Measurements from ENCODE around the gene KLHDC9.
"Not testable (repeated sequence)": the region's sequence is repeated elsewhere in the genome, so short reads cannot be mapped to it uniquely, and the experiment has no call there.

Gene KLHDC9, protein sequence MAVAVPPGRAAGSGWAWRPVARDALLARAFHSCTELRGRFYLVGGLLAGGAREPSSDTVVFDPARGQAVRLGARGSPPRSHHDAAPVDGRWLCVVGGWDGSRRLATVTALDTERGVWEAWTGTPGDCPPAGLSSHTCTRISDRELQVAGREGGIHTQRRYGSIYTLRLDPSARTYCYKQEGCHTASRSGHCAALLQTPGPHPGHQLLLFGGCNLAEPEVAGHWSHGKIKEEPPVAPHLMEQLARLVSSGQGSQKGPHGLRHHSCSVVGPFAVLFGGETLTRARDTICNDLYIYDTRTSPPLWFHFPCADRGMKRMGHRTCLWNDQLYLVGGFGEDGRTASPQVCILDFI

DNA sequence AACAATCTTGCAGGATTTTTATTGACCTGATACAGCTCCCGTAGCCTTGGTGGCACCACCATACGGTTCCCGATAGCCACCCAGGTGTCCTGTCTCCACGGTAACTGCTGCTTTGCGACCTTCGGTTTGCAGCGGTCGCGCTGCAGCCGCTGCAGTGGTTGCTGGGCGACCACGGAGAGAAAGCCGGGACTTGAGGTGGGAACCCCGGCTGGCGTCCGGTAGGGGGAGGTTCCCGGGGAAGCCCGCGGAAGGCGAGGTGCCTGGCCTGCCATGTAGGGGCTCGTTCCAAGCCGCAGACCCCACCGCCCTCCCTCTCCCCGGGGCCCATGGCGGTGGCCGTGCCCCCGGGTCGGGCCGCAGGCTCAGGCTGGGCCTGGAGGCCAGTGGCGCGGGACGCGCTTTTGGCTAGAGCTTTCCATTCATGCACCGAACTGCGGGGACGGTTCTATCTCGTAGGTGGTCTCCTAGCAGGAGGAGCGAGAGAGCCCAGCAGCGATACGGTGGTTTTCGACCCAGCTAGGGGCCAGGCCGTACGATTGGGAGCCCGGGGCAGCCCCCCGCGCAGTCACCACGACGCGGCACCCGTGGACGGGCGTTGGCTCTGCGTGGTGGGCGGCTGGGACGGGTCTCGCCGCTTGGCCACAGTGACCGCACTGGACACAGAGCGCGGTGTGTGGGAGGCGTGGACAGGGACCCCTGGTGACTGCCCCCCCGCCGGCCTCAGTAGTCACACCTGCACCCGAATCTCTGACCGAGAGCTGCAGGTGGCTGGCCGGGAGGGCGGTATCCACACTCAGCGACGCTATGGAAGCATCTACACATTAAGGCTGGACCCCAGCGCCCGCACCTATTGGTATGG is at the start of gene KLHDC9:
TSS of gene KLHDC9 (plus strand) at position 152 of the 859 bp plus-strand sequence. CDS start at position 327, 175 bp downstream.
- peak in 50 of 56 donors; percentile 34 to 91 (median 74) for DNase-seq

DNA sequence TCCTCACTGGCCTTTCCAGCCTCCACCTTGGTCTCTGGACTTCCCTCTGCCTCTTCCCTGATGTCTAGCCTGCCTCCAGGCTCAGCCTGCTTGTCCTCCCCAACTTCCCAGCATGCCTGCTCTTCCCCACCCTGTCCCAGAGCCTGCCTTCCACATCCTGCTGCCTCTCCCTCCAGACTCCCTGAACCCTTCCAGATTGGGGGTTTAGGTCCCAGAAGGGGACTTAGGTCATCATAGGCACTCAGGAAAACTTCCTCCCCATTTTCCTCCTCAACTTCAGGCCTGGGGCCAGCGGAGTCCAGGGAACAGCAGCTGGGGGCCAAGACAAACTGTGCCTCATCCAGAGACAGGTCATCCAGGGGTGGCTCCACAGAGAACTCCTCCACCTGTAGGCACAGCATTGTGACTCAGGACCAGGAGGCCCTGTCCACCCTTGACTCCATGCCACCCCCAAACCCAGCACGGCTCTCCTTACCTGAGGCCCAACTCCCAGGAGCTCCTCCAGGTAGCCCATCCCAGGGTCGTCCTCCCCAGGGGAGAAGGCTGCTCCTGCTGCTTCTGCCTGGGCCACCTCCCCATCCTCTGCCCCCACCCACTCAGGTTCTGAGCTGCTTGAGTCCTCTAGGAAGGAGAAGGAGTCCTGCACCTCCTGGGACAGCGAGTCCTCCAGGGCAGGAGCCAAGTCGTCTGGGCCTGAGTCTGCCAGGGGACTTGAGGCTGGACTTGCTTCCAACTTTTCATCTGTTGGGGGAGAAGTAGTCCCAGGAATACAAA is 49.0 kb upstream of the KLHDC9 start:
- DNase-seq, result no peak

DNA sequence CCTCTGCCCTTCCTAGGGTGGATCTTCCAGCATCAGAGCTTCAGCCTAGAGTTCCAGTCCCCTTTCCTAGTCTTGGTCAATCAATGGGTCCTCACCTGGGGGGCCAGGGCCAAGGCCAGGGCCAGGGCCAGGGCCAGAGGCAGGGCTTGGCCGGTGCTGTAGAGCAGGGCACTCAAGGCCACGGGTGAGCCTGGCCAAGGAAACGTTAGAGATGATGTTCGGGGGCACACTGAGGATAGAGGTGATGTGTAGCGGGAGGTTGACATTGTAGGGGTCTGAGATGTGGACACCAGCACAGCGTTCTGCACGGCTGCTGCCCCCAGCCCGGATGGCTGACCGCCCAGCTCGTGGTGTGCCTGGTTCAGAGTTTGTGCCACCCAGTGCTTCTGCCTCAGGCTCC is 46.9 kb upstream of the KLHDC9 start:
- DNase-seq, result no peak

DNA sequence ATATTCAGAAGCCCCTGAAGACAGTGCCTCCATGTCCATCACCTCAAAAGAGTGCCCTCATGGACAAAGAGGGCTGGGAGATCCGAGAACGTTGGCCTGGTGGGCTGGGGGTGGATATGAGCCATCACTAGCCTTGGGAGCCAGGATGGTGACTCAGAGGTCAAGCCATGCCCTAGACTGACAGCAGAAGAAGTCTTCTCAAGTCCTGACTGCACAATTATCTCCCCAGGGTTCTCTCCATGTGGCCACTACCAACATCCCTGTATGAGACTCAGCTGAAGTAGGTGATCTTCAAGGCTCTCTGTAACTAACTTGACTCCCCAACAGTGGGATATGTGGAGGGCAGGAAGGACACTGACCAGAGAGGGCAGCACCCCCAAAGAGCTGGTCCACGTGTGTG is 45.3 kb upstream of the KLHDC9 start:
- DNase-seq, result no peak

DNA sequence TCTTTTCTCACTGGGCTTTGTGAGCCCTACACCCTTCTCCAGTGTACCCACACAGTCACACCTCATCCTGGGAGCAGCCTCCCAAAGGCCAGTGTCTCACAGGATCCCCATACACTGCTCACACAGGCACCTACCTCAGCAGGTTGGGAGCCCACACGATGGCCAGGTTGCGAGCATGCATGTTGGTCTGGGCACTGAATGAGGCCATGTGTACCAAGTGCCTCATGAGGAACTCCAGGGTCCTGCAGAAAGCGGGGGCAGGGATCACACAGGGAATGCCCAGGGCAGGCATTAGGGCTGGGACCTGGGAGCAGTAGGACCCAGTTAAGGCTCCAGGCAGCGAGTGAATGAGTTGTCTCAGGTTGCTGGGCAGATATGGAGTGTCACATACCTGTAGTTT is 43.9 kb upstream of the KLHDC9 start:
- no peak for DNase-seq

DNA sequence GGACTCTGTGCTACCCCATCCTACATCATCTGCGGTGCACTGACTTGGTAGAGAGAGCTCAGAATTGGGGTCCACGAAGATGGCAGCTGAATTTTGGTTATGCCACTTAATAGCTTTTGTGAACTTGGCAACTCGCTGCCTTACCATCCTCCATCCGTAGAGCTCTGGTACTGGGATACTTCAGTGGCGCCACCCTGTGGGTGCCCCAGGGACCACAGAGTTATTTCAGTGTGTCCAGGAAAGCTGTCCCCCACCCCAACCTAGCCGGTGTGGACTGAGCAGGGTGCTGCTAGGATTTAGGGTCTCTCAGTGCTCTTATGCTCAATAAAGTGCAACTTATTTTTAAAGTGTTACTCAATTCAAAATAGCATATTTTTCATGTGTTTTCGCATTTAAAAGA is 43.4 kb upstream of the KLHDC9 start:
- DNase-seq, result no peak

DNA sequence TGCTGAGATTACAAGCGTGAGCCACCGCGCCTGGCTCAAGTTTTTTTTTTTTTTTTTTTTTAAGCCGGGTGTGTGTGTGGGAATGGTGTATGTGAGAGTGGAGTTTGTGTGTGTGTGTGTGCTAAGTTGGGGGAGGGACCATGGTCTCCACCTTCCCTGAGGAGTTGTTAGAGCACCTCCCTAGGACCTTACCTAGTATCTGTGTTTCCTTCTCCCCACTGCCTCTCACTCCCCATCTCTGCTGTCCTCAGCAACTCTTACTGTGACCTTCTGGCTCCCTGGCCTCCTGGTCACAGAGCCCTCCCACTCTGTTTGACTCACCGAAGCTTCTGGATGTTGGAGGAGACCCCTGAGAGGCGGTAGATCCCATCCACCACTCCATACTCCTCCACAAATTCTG is 38.9 kb upstream of the KLHDC9 start:
- DNase-seq, result no peak

DNA sequence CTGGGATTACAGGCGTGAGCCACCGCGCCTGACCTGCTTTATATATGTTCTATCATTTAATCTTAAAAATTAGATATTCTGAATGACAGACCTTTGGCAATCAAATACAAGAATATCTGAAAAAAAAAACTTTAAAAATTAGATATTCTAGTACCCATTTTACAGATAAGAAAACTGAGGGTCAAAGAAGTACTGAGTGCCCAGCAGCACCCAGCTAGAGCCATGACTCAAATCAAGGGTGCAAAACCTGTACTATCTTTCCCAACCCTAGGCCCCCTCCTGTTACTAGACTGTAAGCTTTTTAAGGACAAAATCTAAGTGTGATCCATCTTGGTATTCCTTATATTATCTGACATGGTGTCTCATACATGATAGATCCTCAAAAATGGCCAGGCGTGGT is 36.7 kb upstream of the KLHDC9 start:
- DNase-seq, result no peak

DNA sequence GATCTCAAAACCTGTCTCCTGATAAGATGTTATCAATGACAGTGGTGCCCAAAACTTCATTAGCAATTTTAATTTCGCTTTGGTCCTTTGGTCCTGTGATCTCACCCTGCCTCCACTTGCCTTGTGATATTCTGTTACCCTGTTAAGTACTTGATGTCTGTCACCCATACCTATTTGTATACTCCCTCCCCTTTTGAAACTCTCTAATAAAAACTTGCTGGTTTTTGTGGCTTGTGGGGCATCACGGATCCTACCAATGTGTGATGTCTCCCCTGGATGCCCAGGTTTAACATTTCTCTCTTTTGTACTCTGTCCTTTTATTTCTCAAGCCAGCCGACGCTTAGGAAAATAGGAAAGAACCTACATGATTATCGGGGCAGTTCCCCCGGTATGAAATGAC is 34.2 kb upstream of the KLHDC9 start:
- not testable (repeated sequence) for DNase-seq

DNA sequence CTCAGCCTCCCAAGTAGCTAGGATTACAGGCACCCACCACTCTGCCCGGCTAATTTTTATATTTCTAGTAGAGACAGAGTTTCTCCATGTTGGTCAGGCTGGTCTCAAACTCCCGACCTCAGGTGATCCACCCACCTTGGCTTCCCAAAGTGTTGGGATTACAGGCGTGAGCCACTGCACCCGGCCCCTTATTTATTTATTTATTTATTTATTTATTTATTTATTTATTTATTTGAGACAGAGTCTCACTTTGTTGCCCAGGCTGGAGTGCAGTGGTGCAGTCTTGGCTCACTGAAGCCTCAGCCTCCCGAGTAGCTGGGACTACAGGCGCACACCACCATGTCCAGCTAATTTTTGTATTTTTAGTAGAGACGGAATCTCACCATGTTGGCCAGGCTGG is 32.5 kb upstream of the KLHDC9 start:
- not testable (repeated sequence) for DNase-seq

DNA sequence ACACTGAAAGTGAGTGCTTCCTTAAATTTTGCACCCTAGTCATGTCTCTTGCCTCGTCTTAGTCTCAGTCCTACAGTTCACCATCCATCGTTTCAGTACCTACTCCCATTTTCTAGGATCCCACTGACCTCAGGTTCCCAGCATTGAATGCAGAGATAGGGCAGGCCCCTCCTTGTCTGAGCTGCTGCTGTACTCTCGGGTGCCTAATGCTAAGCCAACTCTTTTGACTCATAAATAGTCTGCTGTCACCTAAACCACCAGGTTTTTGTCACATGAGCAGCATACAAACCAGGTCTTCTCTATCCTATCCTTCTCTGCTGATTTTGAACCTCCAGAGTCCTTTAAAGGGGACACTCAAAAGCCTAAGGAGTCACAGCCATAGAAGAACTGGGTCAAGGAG is 31.5 kb upstream of the KLHDC9 start:
- no peak for DNase-seq

DNA sequence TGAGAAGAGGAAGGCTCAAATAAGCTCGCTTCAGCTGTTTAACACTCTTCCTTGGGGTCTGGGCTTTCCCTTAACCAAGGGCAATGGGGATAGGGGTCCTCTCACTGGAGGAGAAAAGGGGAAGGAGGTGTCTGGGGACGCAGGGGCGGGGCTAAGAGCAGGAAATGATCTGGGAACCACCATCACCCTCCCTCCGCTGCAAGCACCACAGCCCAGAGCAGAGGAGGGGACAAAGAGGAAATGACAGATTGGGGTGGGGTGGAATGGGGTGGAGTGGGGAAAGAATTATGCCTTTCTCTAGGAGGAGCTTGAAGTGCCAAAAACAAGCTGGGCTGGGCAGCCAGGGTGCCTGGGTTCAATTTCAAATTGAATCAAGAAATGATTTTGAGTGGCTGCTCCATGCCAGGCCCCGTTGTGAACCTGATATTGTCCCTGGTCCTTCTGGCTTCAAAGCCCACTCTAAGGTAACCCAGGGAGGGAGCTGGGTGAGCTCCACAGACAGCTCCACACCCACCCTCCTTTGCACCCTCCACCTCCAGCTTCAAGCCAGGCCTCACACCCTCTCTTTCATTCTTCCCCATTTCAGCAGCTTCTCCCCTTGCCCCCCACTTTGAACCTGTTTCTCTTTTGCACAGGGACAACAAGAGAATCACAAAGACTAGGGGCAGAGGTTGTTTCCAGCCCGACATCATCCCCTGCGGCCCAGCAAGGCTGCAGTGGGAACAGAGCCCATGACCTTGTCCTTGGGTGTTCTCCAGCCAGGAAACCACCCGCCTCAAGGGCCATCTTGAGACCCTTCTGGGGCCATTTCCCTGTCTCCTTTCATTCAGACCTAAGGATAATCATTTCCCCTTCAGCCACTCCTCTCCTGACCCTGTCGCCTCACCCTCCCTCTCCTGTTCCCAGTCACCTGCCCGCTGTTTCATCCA is 29.6 kb upstream of the KLHDC9 start:
- DNase-seq, result peak in 27 of 56 donors; percentile 2 to 52 (median 12)

DNA sequence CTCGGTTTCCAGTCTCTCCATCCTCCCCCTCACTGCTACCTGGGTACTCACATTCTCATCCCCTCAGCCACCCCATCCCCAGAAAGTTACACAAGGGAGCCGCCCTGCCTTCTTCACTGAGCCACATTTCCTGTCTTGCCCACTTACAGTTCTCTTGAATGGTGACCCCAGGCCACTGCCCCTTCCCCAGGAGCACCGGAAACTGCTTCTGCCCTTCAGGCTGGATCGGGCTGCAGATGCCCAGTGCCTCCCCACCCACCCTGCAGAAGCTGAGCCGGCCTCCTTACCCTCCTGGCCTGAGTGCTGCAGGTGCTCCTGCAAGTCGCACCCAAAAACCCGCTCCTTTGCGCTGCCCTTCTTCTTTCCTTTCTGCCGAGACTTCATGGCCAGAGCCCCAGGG is 28.9 kb upstream of the KLHDC9 start:
- no peak for DNase-seq

DNA sequence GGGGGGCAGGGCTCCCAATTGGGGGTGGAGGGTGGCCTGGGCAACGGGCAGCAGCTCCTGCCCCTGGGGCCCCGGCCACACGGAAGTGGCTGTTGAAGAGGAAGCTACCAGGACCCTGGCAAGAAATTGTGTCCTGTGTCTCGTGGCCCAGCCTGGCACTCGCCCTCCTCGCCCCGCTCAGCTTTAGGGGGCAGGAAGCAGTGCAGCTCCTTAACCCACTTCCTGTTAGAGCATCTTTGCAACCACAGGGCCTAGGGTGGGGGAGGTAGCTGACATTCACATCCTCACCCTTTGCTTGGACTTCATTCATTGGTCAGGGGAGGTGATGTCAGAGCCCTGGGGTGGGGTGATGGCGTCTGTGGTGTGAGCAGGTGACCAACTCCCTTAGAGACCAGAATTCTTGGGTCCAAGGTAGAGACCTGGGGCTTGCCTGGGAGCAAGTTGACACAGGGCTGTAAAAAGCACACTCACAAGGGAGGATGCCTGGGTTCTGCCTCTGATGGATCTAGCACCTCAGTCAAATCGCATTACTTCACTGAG is 28.4 kb upstream of the KLHDC9 start, which contains the start of gene ARHGAP30:
TSS of gene ARHGAP30 (minus strand) at position 161 of the 540 bp plus-strand sequence. CDS start 267 bp downstream, outside the sequence.
- DNase-seq, result peak in 33 of 56 donors; percentile 4 to 68 (median 23)

DNA sequence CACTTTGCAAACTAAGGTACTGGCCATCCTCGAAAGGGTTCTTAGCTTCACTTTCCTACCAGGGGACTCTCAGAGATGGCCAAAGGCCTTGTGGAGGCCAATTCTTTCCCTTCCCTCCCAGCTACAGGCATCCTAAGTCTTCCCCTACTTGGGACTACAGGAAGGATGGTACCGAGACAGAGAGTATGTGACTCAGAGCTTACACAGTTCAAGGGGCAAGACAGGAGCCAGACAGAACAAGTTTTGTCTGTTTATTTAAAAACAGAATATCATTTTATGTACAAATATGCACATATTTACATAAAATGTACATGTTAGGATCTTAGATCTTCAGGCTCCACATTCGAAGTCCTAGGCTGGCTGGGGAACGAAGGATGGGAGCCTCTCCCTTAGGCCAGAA is 27.4 kb upstream of the KLHDC9 start:
- DNase-seq, result no peak

DNA sequence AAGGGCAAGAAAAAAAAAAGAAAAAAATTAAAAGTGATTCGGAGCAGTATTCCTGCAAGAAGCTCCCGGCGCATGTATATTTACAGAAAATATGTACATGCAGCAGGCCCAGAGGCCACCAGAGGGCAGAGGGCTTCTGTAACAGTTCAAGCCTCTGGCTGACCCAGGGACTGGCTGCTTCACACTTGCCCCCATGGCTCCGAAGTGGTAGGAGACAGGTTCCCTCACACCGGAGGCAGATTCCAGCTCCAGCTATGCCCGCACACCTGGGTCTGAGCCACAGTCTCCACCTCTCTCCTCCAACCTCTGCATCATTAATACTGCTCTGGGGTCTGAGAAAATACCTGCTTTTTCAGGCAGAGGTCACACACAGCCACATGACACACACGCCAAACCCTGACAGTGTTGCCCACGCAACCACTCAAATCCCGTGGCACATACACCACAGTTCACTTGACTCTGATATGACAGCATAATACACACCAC is 26.2 kb upstream of the KLHDC9 start:
- peak in 8 of 56 donors; percentile 2 to 24 (median 8) for DNase-seq

DNA sequence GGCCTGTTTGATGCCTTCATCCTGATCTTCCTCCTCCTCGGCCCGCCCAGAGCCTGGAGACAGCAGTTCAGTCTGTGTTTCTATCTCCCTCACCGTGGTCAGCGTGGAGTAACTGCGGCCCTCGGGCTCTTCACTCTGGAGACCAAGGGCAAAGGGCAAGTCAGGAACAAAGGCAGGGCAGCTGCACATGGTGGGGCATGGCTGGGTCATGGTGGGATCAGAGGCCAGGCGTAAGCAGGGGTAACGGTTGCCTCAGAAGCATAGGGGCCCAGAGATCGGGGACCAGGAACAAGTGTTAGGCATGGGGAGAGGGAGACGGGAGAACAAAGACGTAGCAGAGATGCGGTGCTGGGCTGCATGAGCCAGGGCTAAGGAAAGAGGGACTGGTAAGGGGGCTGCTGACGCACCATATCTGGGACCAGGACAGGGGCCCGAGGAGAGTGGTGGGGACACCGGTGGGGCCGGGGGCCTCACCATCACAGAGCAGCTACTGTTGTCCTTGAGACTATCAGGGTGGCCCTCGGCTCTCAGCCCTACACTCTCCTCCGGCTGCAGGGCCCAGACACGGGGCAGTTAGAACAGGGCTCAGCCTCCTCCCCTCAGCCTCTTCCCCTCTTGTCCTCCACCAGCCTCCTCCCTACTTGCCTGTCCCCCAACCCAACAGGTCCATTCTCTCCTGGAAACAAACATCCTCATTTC is 25.3 kb upstream of the KLHDC9 start:
- DNase-seq, result no peak

DNA sequence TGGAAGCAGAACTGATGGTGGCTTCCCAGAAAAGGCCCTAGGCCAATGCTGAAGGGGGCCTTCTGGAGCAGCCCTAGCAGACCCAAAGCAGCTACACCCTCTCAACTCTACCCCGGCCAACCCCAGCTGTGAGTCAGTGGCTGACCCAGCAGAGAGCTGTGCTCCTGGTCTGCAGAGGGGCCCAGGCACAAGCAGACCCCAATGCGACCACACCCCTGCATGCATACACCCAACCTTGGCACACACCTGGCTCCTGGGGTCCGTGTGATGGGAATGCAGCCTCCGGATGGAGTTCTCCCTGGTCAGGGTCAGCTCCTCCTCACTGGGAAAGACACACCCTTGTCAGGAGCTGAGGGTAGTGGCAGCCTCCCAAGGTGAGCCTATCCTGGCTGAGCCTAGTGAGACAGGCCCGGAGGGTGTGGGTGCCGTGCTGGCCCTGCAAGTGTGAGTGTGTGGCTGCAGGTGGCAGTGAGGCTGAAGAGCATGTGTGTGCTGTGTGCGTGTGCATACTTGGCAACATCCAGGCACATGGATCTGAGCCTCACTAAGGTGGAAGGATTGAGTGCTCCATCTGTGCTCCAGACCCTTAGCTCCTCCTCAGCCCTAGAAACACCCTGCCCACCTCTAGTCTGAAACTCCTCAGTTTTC is 24.6 kb upstream of the KLHDC9 start:
- DNase-seq, result no peak

Measured in nucleus accumbens (tissue), 56 donors.